Fibroblast of lung (primary cell): ENCODE results near the gene KLHL8.

Experiments
- CTCF ChIP-seq, 2 donors: IDR thresholded peaks in 1 of 2; conservative IDR thresholded peaks in 1 of 2; 1 replicate in 1 of 2; 2 replicates in 1 of 2; pipeline ENCODE4 v1.5.1; 2011 to 2012; ENCODE audit warnings: low read length in 2 of 2, control low read depth in 1 of 2, inconsistent platforms in 1 of 2, low read depth in 1 of 2, mild to moderate bottlenecking in 1 of 2
- EZH2 ChIP-seq: IDR thresholded peaks from 2 replicates; pipeline ENCODE4 v1.5.1; 2012; ENCODE audit warnings: low read length, control low read depth, mild to moderate bottlenecking; ENCODE audit errors: missing control alignments

GRCh38 chr4:87174672-87175071 lies 45.7 kb downstream of the KLHL8 start:
- TF ChIP-seq CTCF (conservative IDR thresholded peaks at IDR 0.05 in 1 of 2, IDR thresholded peaks at IDR 0.05 in 1 of 2; ENCODE audit: low read depth in 1 of 2, low read length in 2 of 2) (no peak), EZH2 (no peak)
